Nephron progenitor cell (in vitro differentiated cells): ENCODE measurements around the gene KCTD8.
"Not testable (repeated sequence)": the region's sequence is repeated elsewhere in the genome, so short reads cannot be mapped to it uniquely, and the experiment has no call there.

Experiments used
- DNase-seq: peaks from one replicate; pipeline ENCODE4 v3.0.0; 2021
- H3K27ac Mint-ChIP-seq: 2 replicates; pipeline ENCODE4 v1.8.0; 2021; ENCODE audit warnings: mild to moderate bottlenecking, moderate library complexity, mixed read lengths
- H3K27me3 Mint-ChIP-seq: 2 replicates; pipeline ENCODE4 v1.8.0; 2021; ENCODE audit warnings: mild to moderate bottlenecking, low read depth, mixed read lengths; ENCODE audit not compliant: poor library complexity
- H3K36me3 Mint-ChIP-seq: 2 replicates; pipeline ENCODE4 v1.8.0; 2021; ENCODE audit warnings: low read depth, mixed read lengths
- H3K4me1 Mint-ChIP-seq: 2 replicates; pipeline ENCODE4 v1.8.0; 2021; ENCODE audit warnings: mixed read lengths
- H3K4me3 Mint-ChIP-seq: 2 replicates; pipeline ENCODE4 v1.8.0; 2021; ENCODE audit warnings: mild to moderate bottlenecking, moderate library complexity, mixed read lengths
- H3K9me3 Mint-ChIP-seq: 2 replicates; pipeline ENCODE4 v1.8.0; 2021; ENCODE audit warnings: mild to moderate bottlenecking, moderate library complexity, mixed read lengths
- TF ChIP-seq, protein P1 (sequence below): fragments of 200-600 bp; sonication (generic); IDR thresholded peaks from 2 replicates; pipeline ENCODE4 v1.5.0; 2021; ENCODE audit warnings: antibody characterized with exemption

Gene KCTD8

DNA sequence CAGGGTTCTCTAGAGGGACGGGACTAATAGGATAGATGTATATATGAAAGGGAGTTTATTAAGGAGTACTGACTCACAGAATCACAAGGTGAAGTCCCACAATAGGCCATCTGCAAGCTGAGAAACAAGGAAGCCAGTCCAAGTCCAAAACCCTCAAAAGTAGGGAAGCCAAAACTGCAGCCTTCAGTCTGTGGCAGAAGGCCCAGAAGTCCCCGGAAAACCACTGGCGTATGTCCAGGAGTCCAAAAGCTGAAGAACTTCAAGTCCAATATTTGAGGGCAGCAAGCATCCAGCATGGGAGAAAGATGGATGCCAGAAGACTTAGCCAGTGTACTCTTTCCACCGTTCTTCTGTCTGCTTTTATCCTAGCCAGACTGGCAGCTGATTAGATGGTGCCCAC, 227.2 kb downstream of the KCTD8 start:
- DNase-seq, result no peak
- Mint-ChIP-seq H3K36me3 (no peaks in the 10 kb centered on the region), H3K4me3 (no peak overlapping the region), H3K4me1 (no peaks in the 10 kb centered on the region), H3K27me3 (no peaks in the 10 kb centered on the region), H3K9me3 (no peaks in the 10 kb centered on the region), H3K27ac (no peak overlapping the region)
- TF ChIP-seq, protein P1, sequence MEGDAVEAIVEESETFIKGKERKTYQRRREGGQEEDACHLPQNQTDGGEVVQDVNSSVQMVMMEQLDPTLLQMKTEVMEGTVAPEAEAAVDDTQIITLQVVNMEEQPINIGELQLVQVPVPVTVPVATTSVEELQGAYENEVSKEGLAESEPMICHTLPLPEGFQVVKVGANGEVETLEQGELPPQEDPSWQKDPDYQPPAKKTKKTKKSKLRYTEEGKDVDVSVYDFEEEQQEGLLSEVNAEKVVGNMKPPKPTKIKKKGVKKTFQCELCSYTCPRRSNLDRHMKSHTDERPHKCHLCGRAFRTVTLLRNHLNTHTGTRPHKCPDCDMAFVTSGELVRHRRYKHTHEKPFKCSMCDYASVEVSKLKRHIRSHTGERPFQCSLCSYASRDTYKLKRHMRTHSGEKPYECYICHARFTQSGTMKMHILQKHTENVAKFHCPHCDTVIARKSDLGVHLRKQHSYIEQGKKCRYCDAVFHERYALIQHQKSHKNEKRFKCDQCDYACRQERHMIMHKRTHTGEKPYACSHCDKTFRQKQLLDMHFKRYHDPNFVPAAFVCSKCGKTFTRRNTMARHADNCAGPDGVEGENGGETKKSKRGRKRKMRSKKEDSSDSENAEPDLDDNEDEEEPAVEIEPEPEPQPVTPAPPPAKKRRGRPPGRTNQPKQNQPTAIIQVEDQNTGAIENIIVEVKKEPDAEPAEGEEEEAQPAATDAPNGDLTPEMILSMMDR, result no peak

DNA sequence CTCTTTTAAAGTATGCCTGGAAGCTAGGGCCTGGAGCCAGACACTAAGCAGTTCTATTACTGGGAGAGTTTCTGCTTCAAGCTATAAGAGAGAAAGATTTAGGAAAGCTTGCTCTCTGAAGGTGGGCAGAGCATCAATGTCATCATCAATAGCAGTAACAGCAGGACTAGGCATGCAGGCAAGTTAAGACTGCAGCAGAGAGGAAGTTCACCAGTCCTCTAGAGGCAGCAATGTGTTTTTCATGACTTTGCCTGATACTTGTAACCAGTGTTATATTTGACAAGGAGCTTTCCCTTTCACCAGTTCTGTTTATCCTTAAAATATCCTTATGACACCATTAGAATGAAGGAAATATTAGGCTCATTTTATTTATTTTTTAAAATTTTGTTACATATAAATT, 237.9 kb downstream of the KCTD8 start:
- Mint-ChIP-seq H3K27ac (no peak overlapping the region), H3K4me1 (no peaks in the 10 kb centered on the region), H3K36me3 (no peaks in the 10 kb centered on the region), H3K27me3 (peaks cover 3% of the 10 kb centered on the region), H3K9me3 (no peaks in the 10 kb centered on the region), H3K4me3 (no peak overlapping the region)
- DNase-seq, result no peak
- TF ChIP-seq, protein P1, result no peak

DNA sequence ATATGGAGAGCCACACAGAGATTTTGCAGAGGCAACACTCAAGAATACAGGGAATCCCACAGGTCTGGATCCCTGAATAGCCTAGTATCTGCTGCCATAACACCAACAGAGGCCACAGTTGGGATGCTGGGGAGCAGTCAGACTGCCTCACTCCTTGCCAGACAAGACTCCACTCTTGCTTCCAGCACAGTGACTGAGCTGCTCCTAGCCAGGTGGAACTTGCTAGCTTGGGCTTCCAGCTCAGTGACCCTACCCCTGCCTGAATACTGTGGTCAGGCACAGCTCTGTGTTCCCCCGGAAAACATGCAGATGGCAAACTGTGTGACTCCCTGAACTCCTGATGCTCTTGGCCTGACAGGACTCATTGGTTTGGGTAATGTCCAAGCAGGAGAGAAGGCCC, 251.8 kb downstream of the KCTD8 start:
- Mint-ChIP-seq H3K4me3 (no peak overlapping the region), H3K27me3 (no peaks in the 10 kb centered on the region), H3K9me3 (no peaks in the 10 kb centered on the region), H3K27ac (no peak overlapping the region), H3K36me3 (no peaks in the 10 kb centered on the region), H3K4me1 (no peaks in the 10 kb centered on the region)
- DNase-seq, result no peak
- TF ChIP-seq, protein P1, result no peak

DNA sequence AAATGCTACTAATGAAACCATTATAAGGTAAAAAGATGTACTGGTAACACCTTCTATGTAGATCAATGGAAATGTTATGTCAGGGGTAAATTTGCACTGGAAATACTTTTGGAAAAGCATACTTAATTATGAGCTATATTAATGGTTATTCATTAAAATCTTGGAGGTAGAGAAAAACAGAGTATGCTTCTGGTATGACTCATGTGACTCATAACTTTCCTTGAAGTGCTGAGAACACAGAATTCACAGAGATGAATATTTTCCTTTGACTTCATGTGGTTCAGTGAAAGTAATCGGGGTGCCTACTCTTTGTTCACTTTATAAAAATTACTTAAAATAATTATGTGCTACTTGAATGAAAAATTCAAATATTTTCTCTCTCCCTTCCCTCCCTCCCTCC, 254.2 kb downstream of the KCTD8 start:
- Mint-ChIP-seq H3K27me3 (no peaks in the 10 kb centered on the region), H3K27ac (no peak overlapping the region), H3K4me1 (no peaks in the 10 kb centered on the region), H3K36me3 (no peaks in the 10 kb centered on the region), H3K9me3 (no peaks in the 10 kb centered on the region), H3K4me3 (no peak overlapping the region)
- TF ChIP-seq, protein P1, result no peak
- DNase-seq, result no peak

DNA sequence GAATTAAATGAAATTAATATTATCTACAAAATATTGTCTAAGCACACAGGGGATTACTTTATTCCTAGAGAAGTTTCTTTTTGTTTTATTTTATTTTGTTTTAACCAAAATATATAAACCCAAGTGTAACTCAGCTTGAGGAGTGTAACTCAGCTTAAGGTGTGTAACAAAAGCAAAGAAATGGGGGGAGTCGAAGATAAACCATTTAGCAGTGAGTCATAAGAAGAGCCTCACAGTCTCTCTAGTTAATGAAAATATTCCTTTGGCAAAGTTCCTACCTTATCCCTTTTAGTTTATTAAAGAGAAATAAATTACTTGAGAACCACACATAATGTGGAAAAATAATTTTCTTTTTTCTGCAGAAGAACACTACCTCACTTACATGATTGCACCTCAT, 261.8 kb downstream of the KCTD8 start:
- H3K4me3 Mint-ChIP-seq, result no peak overlapping the region
- H3K36me3 Mint-ChIP-seq, result no peaks in the 10 kb centered on the region
- H3K27me3 Mint-ChIP-seq, result no peaks in the 10 kb centered on the region
- TF ChIP-seq, protein P1, result no peak
- no peak overlapping the region for H3K27ac Mint-ChIP-seq
- no peak for DNase-seq
- no peaks in the 10 kb centered on the region for H3K4me1 Mint-ChIP-seq
- peaks cover 5% of the 10 kb centered on the region for H3K9me3 Mint-ChIP-seq

DNA sequence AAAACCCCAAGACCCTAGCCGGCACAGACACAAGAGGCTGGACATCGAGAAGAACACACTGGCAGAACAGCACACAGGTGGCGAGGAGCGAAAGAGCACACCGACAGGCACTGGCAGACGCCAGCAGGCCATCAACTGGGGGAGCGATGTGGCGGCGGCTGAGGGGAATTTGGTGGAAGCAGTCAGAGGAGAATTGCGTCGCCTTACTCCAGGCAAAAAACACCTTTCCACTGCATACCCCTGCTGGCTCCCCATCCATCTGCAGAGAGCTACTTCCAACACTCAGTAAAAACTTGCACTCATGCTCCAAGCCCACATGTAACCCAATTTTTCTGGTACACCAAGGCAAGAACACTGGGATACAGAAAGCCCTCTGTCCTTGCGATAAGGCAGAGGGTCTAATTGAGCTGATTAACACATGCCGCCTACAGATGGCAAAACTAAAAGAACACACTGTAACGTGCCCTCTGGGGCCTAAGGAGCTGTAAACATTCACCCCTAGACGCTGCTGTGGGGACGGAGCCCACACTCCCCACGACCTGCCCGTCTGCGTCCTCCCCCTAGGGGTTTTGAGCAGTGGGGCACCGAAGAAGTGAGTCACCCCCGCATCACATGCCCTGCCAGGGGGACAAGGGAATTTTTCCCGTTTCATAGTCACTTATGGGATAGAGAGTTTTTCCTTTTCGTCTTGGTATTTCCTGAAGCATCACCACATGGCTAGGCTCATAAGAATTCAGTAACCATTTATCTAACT, 262.3 kb downstream of the KCTD8 start:
- no peak for DNase-seq

DNA sequence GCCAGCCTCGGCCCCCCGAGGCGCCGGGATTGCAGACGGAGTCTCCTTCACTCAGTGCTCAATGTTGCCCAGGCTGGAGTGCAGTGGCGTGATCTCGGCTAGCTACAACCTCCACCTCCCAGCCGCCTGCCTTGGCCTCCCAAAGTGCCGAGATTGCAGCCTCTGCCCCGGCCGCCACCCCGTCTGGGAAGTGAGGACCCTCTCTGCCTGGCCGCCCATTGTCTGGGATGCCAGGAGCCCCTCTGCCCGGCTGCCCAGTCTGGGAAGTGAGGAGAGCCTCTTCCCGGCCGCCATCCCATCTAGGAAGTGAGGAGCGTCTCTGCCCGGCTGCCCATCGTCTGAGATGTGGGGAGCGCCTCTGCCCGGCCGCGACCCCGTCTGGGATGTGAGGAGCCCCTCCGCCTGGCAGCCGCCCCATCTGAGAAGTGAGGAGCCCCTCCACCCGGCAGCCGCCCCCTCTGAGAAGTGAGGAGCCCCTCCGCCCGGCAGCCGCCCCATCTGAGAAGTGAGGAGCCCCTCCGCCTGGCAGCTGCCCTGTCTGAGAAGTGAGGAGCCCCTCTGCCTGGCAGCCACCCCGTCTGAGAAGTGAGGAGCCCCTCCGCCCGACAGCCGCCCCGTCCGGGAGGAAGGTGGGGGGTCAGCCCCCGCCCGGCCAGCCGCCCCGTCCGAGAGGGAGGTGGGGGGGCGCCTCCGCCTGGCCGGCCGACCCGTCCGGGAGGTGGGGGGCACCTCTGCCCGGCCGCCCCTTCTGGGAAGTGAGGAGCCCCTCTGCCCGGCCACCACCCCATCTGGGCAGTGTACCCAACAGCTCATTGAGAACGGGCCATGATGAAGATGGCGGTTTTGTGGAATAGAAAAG, 266.9 kb downstream of the KCTD8 start:
- H3K36me3 Mint-ChIP-seq, DNase-seq, H3K27ac Mint-ChIP-seq, H3K4me3 Mint-ChIP-seq, H3K4me1 Mint-ChIP-seq, H3K27me3 Mint-ChIP-seq: not testable (repeated sequence)
- H3K9me3 Mint-ChIP-seq, result peaks cover 12% of the 10 kb centered on the region

More for the DNA sequence above, 262.3 kb downstream of the KCTD8 start:
- Mint-ChIP-seq H3K9me3 (peaks cover 5% of the 10 kb centered on the region), H3K27ac (no peak overlapping the region), H3K4me3 (no peak overlapping the region), H3K36me3 (no peaks in the 10 kb centered on the region), H3K4me1 (no peaks in the 10 kb centered on the region), H3K27me3 (no peaks in the 10 kb centered on the region)
- TF ChIP-seq, protein P1, result no peak

DNA sequence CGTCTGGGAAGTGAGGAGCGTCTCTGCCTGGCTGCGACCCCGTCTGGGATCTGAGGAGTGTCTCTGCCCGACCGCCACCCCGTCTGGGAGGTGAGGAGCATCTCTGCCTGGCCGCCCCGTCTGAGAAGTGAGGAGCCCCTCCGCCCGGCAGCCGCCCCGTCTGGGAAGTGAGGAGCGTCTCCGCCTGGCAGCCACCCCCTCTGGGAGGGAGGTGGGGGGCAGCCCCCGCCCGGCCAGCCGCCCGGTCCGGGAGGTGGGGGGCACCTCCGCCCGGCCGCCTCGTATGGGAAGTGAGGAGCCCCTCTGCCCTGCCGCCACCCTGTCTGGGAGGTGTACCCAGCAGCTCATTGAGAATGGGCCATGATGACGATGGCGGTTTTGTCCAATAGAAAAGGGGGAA, 280.8 kb downstream of the KCTD8 start:
- not testable (repeated sequence) for H3K4me1 Mint-ChIP-seq, H3K9me3 Mint-ChIP-seq, DNase-seq, H3K4me3 Mint-ChIP-seq, H3K27me3 Mint-ChIP-seq, H3K36me3 Mint-ChIP-seq, H3K27ac Mint-ChIP-seq
